GM20431 (cell line): ENCODE data around the gene TUBA1A.
"Not testable (repeated sequence)": the region's sequence is repeated elsewhere in the genome, so short reads cannot be mapped to it uniquely, and the experiment has no call there.

Experiments
- in situ Hi-C: fragments of 300-500 bp; cut with MseI, MboI; formaldehyde crosslinking; loops from one replicate; pipeline ENCODE4 v1.15.0; 2020; ENCODE audit warnings: low sequenced_read_pairs; ENCODE audit not compliant: unreplicated experiment

Gene TUBA1A

GRCh38 chr12:49201595-49202295 is 12.9 kb upstream of the TUBA1A start:
- in situ Hi-C loops: no loop called here

- in situ Hi-C loops: no loop called here
Measured at GRCh38 chr12:49200919-49201594, 12.2 kb upstream of the TUBA1A start.

- in situ Hi-C loops: no loop called here
Measured at GRCh38 chr12:49198431-49199155, 9.7 kb upstream of the TUBA1A start.

GRCh38 chr12:49197256-49197655 is 8.4 kb upstream of the TUBA1A start:
- in situ Hi-C loops: no loop called here

- in situ Hi-C loops: no loop called here
Measured at GRCh38 chr12:49195736-49196135, 6.9 kb upstream of the TUBA1A start.

GRCh38 chr12:49193746-49194145 is 4.9 kb upstream of the TUBA1A start:
- in situ Hi-C loops: not testable (repeated sequence)

GRCh38 chr12:49191498-49191897 is 2.6 kb upstream of the TUBA1A start:
- in situ Hi-C loops: not testable (repeated sequence)

- in situ Hi-C loops: no loop called here
Measured at GRCh38 chr12:49190974-49191373, 2.1 kb upstream of the TUBA1A start.

GRCh38 chr12:49189731-49190716 is 1.1 kb upstream of the TUBA1A start:
- in situ Hi-C loops: no loop called here

GRCh38 chr12:49188201-49188915 is 522 bp downstream of the TUBA1A start:
- in situ Hi-C loops: no loop called here

GRCh38 chr12:49187184-49187583 is 1.7 kb downstream of the TUBA1A start:
- in situ Hi-C loops: no loop called here

GRCh38 chr12:49186307-49186706 is 2.6 kb downstream of the TUBA1A start:
- in situ Hi-C loops: not testable (repeated sequence)

GRCh38 chr12:49184697-49185096 is 4.2 kb downstream of the TUBA1A start:
- in situ Hi-C loops: not testable (repeated sequence)

- in situ Hi-C loops: not testable (repeated sequence)
Measured at GRCh38 chr12:49183214-49183950, 5.5 kb downstream of the TUBA1A start.

GRCh38 chr12:49174218-49174617 is 14.7 kb downstream of the TUBA1A start:
- in situ Hi-C loops: no loop called here

GRCh38 chr12:49170924-49171323 is 18.0 kb downstream of the TUBA1A start:
- in situ Hi-C loops: no loop called here

- in situ Hi-C loops: no loop called here
Measured at GRCh38 chr12:49165114-49165513, 23.8 kb downstream of the TUBA1A start.

- in situ Hi-C loops: not testable (repeated sequence)
Measured at GRCh38 chr12:49161901-49162300, 27.0 kb downstream of the TUBA1A start.
